Measurements from ENCODE around the gene CLCN6.

- TF ChIP-seq, protein P1, sequence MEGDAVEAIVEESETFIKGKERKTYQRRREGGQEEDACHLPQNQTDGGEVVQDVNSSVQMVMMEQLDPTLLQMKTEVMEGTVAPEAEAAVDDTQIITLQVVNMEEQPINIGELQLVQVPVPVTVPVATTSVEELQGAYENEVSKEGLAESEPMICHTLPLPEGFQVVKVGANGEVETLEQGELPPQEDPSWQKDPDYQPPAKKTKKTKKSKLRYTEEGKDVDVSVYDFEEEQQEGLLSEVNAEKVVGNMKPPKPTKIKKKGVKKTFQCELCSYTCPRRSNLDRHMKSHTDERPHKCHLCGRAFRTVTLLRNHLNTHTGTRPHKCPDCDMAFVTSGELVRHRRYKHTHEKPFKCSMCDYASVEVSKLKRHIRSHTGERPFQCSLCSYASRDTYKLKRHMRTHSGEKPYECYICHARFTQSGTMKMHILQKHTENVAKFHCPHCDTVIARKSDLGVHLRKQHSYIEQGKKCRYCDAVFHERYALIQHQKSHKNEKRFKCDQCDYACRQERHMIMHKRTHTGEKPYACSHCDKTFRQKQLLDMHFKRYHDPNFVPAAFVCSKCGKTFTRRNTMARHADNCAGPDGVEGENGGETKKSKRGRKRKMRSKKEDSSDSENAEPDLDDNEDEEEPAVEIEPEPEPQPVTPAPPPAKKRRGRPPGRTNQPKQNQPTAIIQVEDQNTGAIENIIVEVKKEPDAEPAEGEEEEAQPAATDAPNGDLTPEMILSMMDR (conservative IDR thresholded peaks at IDR 0.05; ENCODE audit: low read depth, low read length), result no peak
- TF ChIP-seq EZH2 (IDR thresholded peaks at IDR 0.05; ENCODE audit: low read length, unreplicated experiment) (no peak), EZH2phosphoT487 (IDR thresholded peaks at IDR 0.05; ENCODE audit: borderline replicate concordance, low read length) (no peak)
Measured at GRCh38 chr1:11862890-11863289, 56.9 kb downstream of the CLCN6 start.

Data from PC-3 (cell line).